ENCODE measurements around the gene PRKAG2.

The PRKAG2 gene

GRCh38 chr7:151856516-151856915 lies 20.4 kb downstream of the PRKAG2 start:
- Mint-ChIP-seq H3K4me3 (no peak overlapping the region), H3K9me3 (no peaks in the 10 kb centered on the region), H3K4me1 (peaks cover 51% of the 10 kb centered on the region), H3K27me3 (no peaks in the 10 kb centered on the region), H3K27ac (no peak overlapping the region)
- ATAC-seq (no peak), DNase-seq (no peak)

- no peaks in the 10 kb centered on the region for H3K27me3 Mint-ChIP-seq
- peaks cover 54% of the 10 kb centered on the region for H3K4me1 Mint-ChIP-seq
- no peak for DNase-seq
- H3K9me3 Mint-ChIP-seq, result no peaks in the 10 kb centered on the region
- no peak overlapping the region for H3K27ac Mint-ChIP-seq
- ATAC-seq, result no peak
- H3K4me3 Mint-ChIP-seq, result no peak overlapping the region
These were observed 20.8 kb downstream of the PRKAG2 start for GRCh38 chr7:151856098-151856497.

- Mint-ChIP-seq H3K27ac (no peak overlapping the region), H3K9me3 (no peaks in the 10 kb centered on the region), H3K27me3 (no peaks in the 10 kb centered on the region), H3K4me3 (no peak overlapping the region), H3K4me1 (peaks cover 62% of the 10 kb centered on the region)
- ATAC-seq (no peak), DNase-seq (no peak)
These were observed 22.2 kb downstream of the PRKAG2 start for GRCh38 chr7:151854720-151855071.

DNA sequence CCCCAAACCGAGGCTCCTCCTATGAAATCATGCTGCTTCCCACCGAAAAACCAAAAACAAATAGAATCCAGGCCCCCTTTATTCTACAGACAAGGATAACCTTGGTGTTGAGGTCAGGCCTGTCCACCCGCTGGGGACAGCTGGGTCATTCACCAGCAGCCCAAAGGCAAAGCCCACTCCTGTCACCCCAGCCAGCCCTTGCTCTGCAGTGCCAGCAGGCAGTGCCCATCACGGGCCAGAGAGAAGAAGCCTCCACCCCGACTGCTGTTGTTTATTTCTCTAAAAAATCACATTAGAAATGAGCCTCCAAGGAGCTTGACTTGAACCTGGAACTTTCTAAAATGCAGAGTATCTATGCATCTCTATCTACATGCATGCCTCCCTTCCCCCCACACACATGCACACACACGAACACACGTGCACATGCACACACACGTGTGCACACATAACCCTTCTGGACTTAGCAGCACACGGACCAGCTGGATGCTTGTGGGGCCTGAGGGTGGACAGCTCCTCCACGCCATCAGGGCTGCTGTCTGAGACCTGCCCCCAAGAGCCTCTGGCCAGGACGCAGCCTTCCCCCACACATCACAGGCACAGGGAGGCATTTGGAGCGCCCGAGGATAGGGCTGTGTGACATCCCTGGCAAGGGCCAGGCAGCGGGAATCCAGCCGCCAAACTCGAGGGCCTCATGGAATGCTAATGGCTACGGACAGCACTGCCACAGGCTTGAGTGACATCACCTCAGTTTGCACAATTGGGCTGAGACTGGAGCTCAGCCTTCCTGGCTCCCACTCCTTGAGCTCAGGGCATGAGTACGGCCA lies 22.8 kb downstream of the PRKAG2 start:
- H3K27me3 Mint-ChIP-seq, result no peaks in the 10 kb centered on the region
- ATAC-seq (no peak), DNase-seq (no peak)
- H3K9me3 Mint-ChIP-seq, result no peaks in the 10 kb centered on the region
- peaks cover 60% of the 10 kb centered on the region for H3K4me1 Mint-ChIP-seq
- H3K4me3 Mint-ChIP-seq, result no peak overlapping the region
- no peak overlapping the region for H3K27ac Mint-ChIP-seq

- Mint-ChIP-seq H3K27me3 (no peaks in the 10 kb centered on the region), H3K4me1 (peaks cover 51% of the 10 kb centered on the region), H3K27ac (peak overlapping the region in 1 of 2 donors; percentile 19), H3K9me3 (no peaks in the 10 kb centered on the region), H3K4me3 (peak overlapping the region in 1 of 2 donors; percentile 58)
- ATAC-seq (no peak), DNase-seq (no peak)
These were observed 24.2 kb downstream of the PRKAG2 start for GRCh38 chr7:151852486-151853396.

DNA sequence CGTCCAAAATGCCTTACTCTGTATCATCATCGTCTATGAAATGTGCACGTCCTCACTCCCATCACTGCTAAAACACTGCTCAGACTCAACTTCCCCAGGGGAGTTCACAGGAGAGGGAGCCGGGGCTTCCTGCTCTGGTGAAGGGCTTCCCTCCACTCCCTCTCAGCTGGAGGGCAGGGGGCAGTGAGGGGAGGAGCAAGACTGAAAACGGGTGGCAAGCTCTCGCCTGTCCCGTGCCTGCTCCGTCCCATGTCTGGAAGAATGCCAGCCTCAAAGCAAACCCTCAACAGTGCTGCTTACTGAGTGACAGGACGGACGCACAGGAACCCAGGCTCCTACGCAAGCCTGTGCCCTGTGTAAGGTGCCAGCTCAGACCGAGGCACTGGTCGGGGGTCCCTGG lies 25.1 kb downstream of the PRKAG2 start:
- H3K4me3 Mint-ChIP-seq, result peak overlapping the region; percentile 84 to 88
- no peaks in the 10 kb centered on the region for H3K9me3 Mint-ChIP-seq
- ATAC-seq, result peak; percentile 46
- peaks cover 44% of the 10 kb centered on the region for H3K4me1 Mint-ChIP-seq
- no peak for DNase-seq
- H3K27me3 Mint-ChIP-seq, result no peaks in the 10 kb centered on the region
- H3K27ac Mint-ChIP-seq, result peak overlapping the region; percentile 69 to 80

- ATAC-seq (peak; percentile 80), DNase-seq (peak in 1 of 2 donors; percentile 51)
- H3K9me3 Mint-ChIP-seq, result no peaks in the 10 kb centered on the region
- peak overlapping the region; percentile 80 for H3K27ac Mint-ChIP-seq
- peaks cover 39% of the 10 kb centered on the region for H3K4me1 Mint-ChIP-seq
- no peaks in the 10 kb centered on the region for H3K27me3 Mint-ChIP-seq
- H3K4me3 Mint-ChIP-seq, result peak overlapping the region; percentile 84 to 88
These were observed 25.7 kb downstream of the PRKAG2 start for GRCh38 chr7:151851145-151851751.

- H3K4me3 Mint-ChIP-seq, result peak overlapping the region; percentile 84 to 88
- H3K4me1 Mint-ChIP-seq, result peaks cover 39% of the 10 kb centered on the region
- H3K9me3 Mint-ChIP-seq, result no peaks in the 10 kb centered on the region
- DNase-seq (no peak), ATAC-seq (no peak)
- peak overlapping the region; percentile 70 to 80 for H3K27ac Mint-ChIP-seq
- no peaks in the 10 kb centered on the region for H3K27me3 Mint-ChIP-seq
These were observed 26.3 kb downstream of the PRKAG2 start for GRCh38 chr7:151850491-151851124.

DNA sequence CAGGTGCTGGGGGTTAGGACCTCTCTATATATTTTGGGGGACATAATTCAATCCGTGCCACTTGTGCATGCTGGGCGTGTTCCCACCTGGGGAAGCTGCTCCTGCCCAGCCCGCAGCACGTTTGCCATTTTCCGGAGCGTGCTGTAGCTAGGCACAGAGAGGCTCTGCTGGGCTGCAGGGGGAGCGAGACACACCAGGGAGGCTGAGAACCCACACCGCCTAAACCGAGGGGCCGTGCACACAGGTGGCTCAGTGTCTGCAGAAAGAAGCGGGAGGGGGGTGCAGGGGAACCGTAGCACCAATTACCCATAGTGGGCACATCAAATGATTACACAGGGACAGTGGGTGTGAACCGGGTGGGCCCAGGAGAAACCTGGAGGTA lies 27.0 kb downstream of the PRKAG2 start:
- DNase-seq, result no peak
- Mint-ChIP-seq H3K9me3 (no peaks in the 10 kb centered on the region), H3K27me3 (no peaks in the 10 kb centered on the region), H3K4me3 (peak overlapping the region in 1 of 2 donors; percentile 29), H3K4me1 (peaks cover 39% of the 10 kb centered on the region), H3K27ac (peak overlapping the region in 1 of 2 donors; percentile 12)
- no peak for ATAC-seq

GRCh38 chr7:151849008-151849878 lies 27.7 kb downstream of the PRKAG2 start:
- Mint-ChIP-seq H3K9me3 (no peaks in the 10 kb centered on the region), H3K27ac (no peak overlapping the region), H3K4me3 (no peak overlapping the region), H3K27me3 (no peaks in the 10 kb centered on the region), H3K4me1 (peaks cover 37% of the 10 kb centered on the region)
- no peak for DNase-seq
- no peak for ATAC-seq

DNA sequence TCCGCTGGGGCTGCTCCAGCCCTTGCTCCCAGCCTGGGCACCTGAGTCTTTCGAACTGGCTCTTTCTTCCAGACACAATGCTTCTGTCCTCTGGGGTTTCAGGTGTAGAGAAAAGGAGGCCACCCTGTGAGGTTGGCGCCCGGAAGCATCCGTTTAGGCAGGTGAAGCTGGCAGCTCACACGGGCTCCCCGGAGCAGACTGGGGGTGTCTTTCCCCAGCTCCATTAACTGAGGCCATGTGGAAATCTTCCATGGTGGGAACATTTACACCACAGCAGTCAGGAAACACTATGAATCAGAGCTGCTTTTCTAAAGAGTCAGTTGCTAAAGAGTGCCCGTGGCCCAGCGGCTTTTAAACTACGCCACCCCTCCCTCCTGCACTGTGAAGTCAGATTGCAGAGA lies 29.2 kb downstream of the PRKAG2 start:
- Mint-ChIP-seq H3K4me1 (peaks cover 24% of the 10 kb centered on the region), H3K27ac (no peak overlapping the region), H3K27me3 (no peaks in the 10 kb centered on the region), H3K4me3 (no peak overlapping the region), H3K9me3 (no peaks in the 10 kb centered on the region)
- no peak for ATAC-seq
- DNase-seq, result no peak

DNA sequence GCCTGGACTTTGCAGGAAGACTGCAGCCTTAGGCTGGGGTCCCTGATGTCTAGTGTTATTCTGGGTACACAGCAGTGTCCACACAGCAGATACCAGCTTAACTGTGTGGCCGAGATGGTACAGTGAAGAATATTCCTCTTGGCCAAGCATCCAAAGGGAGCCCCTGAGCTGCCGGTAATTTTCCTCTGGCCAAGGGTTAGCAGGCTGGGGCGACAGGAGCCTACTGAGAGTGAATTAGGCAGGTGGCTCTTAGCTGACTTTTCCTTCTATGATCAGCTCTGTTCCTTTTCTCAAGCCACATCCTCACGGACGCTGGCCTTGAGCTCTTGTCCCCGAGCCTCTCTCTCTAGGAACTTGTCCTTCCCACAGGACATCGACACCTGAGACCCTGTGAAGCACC lies 29.8 kb downstream of the PRKAG2 start:
- Mint-ChIP-seq H3K4me3 (no peak overlapping the region), H3K9me3 (no peaks in the 10 kb centered on the region), H3K27me3 (no peaks in the 10 kb centered on the region), H3K4me1 (peaks cover 18% of the 10 kb centered on the region), H3K27ac (no peak overlapping the region)
- DNase-seq (no peak), ATAC-seq (no peak)

- no peak overlapping the region for H3K4me3 Mint-ChIP-seq
These were observed 31.3 kb downstream of the PRKAG2 start for GRCh38 chr7:151845412-151846205.

DNA sequence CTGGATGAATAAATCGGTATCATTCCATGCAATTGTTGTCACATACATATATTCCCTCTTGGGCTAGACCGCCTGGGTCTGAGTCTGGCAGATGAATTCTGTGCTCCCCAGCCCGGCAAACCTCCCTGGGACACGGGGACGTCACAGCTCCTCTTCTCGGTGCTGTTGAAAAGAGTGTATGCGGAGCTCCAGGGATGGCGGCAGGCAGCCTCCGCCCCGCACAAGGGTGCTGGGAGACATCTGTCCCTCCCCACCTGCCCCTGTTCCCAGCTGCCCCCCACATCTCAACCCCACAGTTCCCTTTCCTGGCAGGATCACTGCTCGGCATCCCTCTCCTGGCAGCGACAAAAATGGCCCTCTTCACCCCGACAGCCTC lies 32.1 kb downstream of the PRKAG2 start:
- Mint-ChIP-seq H3K9me3 (no peaks in the 10 kb centered on the region), H3K27me3 (no peaks in the 10 kb centered on the region), H3K4me1 (peaks cover 2% of the 10 kb centered on the region), H3K27ac (no peak overlapping the region), H3K4me3 (no peak overlapping the region)
- DNase-seq (no peak), ATAC-seq (no peak)

More at GRCh38 chr7:151845412-151846205, 31.3 kb downstream of the PRKAG2 start:
- DNase-seq, result no peak
- Mint-ChIP-seq H3K27me3 (no peaks in the 10 kb centered on the region), H3K27ac (no peak overlapping the region), H3K9me3 (no peaks in the 10 kb centered on the region), H3K4me1 (peaks cover 3% of the 10 kb centered on the region)
- ATAC-seq, result no peak

Data from stimulated activated naive CD8-positive, alpha-beta T cell treated with anti-CD3 and anti-CD28 coated beads, Interleukin-15, amount 100 ng/mL, for 72 hours (primary cell).